Osteoblast (primary cell): ENCODE results near the gene OCA2. TPM values are rescaled to one million over a fixed set of nuclear protein-coding genes. Genes with fewer than 3 reads are reported as not detected.

Experiments used
- DNase-seq: peaks from one replicate; pipeline ENCODE4 v3.0.0; 2011; ENCODE audit warnings: low spot score, mixed read lengths; ENCODE audit not compliant: insufficient read length; ENCODE audit errors: missing footprints
- H2AFZ ChIP-seq: 2 replicates; pipeline ENCODE4 v1.6.0; 2011; ENCODE audit warnings: mild to moderate bottlenecking, low read length
- H3K27ac ChIP-seq: 2 replicates; pipeline ENCODE4 v1.5.1; 2011; ENCODE audit warnings: mild to moderate bottlenecking, low read depth, low read length, moderate library complexity
- H3K27me3 ChIP-seq: 2 replicates; pipeline ENCODE4 v1.6.0; 2012; ENCODE audit warnings: mild to moderate bottlenecking, control low read depth, inconsistent platforms, low read length, moderate library complexity; ENCODE audit not compliant: insufficient read depth
- H3K36me3 ChIP-seq: 2 replicates; pipeline ENCODE4 v1.5.1; 2011; ENCODE audit warnings: mild to moderate bottlenecking, low read length, control low read depth, moderate library complexity; ENCODE audit not compliant: insufficient read depth
- H3K4me1 ChIP-seq: 2 replicates; pipeline ENCODE4 v1.5.1; 2011; ENCODE audit warnings: mild to moderate bottlenecking, low read length, control low read depth, moderate library complexity; ENCODE audit not compliant: insufficient read depth
- H3K4me2 ChIP-seq: 2 replicates; pipeline ENCODE4 v1.6.0; 2011; ENCODE audit warnings: mild to moderate bottlenecking, low read length; ENCODE audit not compliant: insufficient read depth
- H3K4me3 ChIP-seq: fragments of 200-600 bp; sonication (generic); 3 replicates; pipeline ENCODE4 v1.5.1; 2012; ENCODE audit warnings: mild to moderate bottlenecking, low read length, inconsistent platforms; ENCODE audit not compliant: insufficient read depth
- H3K79me2 ChIP-seq: 2 replicates; pipeline ENCODE4 v1.6.0; 2012; ENCODE audit warnings: mild to moderate bottlenecking, low read length, control low read depth, inconsistent platforms; ENCODE audit not compliant: insufficient read depth
- H3K9me3 ChIP-seq: 2 replicates; pipeline ENCODE4 v1.5.1; 2011; ENCODE audit warnings: low read depth, low read length, control low read depth
- H4K20me1 ChIP-seq: 2 replicates; pipeline ENCODE4 v1.6.0; 2012; ENCODE audit warnings: mild to moderate bottlenecking, low read length, control low read depth; ENCODE audit not compliant: insufficient read depth
- CTCF ChIP-seq: IDR thresholded peaks from 2 replicates; pipeline ENCODE4 v1.5.1; 2011; ENCODE audit warnings: mild to moderate bottlenecking, low read depth, low read length, moderate library complexity; ENCODE audit errors: extremely low read depth
- total RNA-seq: library from RNA; depleted of rRNA; stranded (reverse); fragments of >200 nt; gene quantifications from 2 replicates; pipeline ENCODE4 v1.2.3, GENCODE V29; 2012

The OCA2 gene
- total RNA-seq, 1 donor, result not detected

- Histone ChIP-seq H3K9me3 (peaks cover 3% of the 10 kb centered on the region), H4K20me1 (no peaks in the 10 kb centered on the region), H3K4me2 (no peak overlapping the region), H3K79me2 (no peaks in the 10 kb centered on the region), H3K4me1 (no peaks in the 10 kb centered on the region), H3K27ac (no peak overlapping the region), H2AFZ (no peak overlapping the region), H3K4me3 (no peak overlapping the region), H3K27me3 (no peaks in the 10 kb centered on the region), H3K36me3 (no peaks in the 10 kb centered on the region)
- no peak for TF ChIP-seq CTCF
- DNase-seq, result no peak
These were observed 125.2 kb downstream of the OCA2 start for GRCh38 chr15:27973886-27974285.

GRCh38 chr15:27970661-27971392 lies 128.3 kb downstream of the OCA2 start:
- H3K4me3 ChIP-seq, result no peak overlapping the region
- no peak for TF ChIP-seq CTCF
- H2AFZ ChIP-seq, result no peak overlapping the region
- H3K4me1 ChIP-seq, result no peaks in the 10 kb centered on the region
- no peaks in the 10 kb centered on the region for H3K79me2 ChIP-seq
- H3K27me3 ChIP-seq, result no peaks in the 10 kb centered on the region
- H3K9me3 ChIP-seq, result peaks cover 3% of the 10 kb centered on the region
- no peak overlapping the region for H3K27ac ChIP-seq
- no peak for DNase-seq
- no peaks in the 10 kb centered on the region for H3K36me3 ChIP-seq
- H4K20me1 ChIP-seq, result no peaks in the 10 kb centered on the region
- H3K4me2 ChIP-seq, result no peak overlapping the region

GRCh38 chr15:27967541-27967940 lies 131.6 kb downstream of the OCA2 start:
- no peak overlapping the region for H3K4me2 ChIP-seq
- DNase-seq, result no peak
- H3K27ac ChIP-seq, result no peak overlapping the region
- H3K27me3 ChIP-seq, result no peaks in the 10 kb centered on the region
- H3K36me3 ChIP-seq, result no peaks in the 10 kb centered on the region
- no peak overlapping the region for H3K4me3 ChIP-seq
- no peaks in the 10 kb centered on the region for H3K4me1 ChIP-seq
- no peaks in the 10 kb centered on the region for H3K79me2 ChIP-seq
- H4K20me1 ChIP-seq, result no peaks in the 10 kb centered on the region
- H3K9me3 ChIP-seq, result peaks cover 3% of the 10 kb centered on the region
- TF ChIP-seq CTCF, result no peak
- no peak overlapping the region for H2AFZ ChIP-seq

- Histone ChIP-seq H3K4me2 (no peak overlapping the region), H3K4me1 (no peaks in the 10 kb centered on the region), H3K4me3 (no peak overlapping the region), H3K36me3 (no peaks in the 10 kb centered on the region), H3K27ac (no peak overlapping the region), H3K79me2 (no peaks in the 10 kb centered on the region), H4K20me1 (no peaks in the 10 kb centered on the region), H3K27me3 (no peaks in the 10 kb centered on the region), H3K9me3 (no peaks in the 10 kb centered on the region), H2AFZ (no peak overlapping the region)
- TF ChIP-seq CTCF, result no peak
- no peak for DNase-seq
These were observed 133.6 kb downstream of the OCA2 start for GRCh38 chr15:27965546-27965945.
